Measurements from ENCODE around the gene CCDC8. TPM values are rescaled to one million over a fixed set of nuclear protein-coding genes. Genes with fewer than 3 reads are reported as not detected.
A peak's percentile ranks its signal among the peaks of the same experiment; 100 is the strongest.

The CCDC8 gene
- polyA plus RNA-seq, 2 of the 4 experiments (the other 2 are of a cell fraction): 0.04 to 0.08 TPM

DNA sequence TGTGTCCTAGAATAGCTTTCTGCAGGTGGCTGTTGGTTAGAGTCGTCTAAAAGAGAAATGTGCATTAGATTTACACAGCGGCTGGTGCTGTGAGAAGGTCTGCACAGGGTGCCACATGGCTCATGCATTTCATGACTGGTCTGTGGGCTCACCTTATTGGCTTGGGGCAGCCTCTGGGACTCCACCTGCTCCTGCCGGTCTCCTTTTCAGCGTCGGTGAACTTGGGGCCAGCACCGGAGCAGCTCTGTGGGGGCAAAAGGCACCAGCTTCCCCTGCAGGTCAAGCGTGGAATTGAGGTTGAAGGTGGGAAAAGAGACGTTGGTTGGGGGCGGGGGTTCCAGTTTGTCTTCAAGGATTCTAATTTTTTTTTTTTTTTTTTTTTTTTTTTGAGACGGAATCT lies 18.5 kb upstream of the CCDC8 start:
- no peak overlapping the region for H3K4me2 ChIP-seq
- TF ChIP-seq HOXB5 (CRISPR knock-in tag; IDR thresholded peaks at IDR 0.05) (no peak), RAD21 (conservative IDR thresholded peaks at IDR 0.05 in 1 of 2, IDR thresholded peaks at IDR 0.05 in 1 of 2) (peak in 1 of 2 experiments; percentile 43; a peak in 2 of 5 replicates)

DNA sequence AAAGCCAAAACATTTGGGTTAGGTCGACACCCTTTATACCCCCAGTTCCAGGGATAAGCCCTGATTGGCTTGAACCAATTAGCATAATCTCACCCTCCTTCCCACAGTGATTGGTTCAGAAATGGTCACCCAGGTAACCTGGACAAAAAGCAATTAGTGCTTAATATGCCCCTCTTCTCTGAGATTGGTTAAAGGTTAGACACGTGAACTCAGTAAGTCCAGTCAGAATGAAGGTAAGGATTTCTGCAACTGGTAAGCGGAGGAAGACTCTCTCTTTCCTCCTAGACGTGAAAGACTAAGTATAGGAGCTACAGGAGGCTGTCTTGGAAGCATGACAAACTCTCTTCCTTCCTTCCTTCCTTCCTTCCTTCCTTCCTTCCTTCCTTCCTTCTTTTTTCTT lies 16.6 kb upstream of the CCDC8 start:
- POLR2A ChIA-PET: no interaction called here
- peaks cover 8% of the 10 kb centered on the region for H3K4me1 ChIP-seq
- H3K4me2 ChIP-seq: no peak overlapping the region
- no peak for DNase-seq (ENCODE audit: low read depth in 1 of 2, low spot score in 1 of 2)
- no peak overlapping the region for H3K27ac ChIP-seq
- no peaks in the 10 kb centered on the region for H3K9me3 ChIP-seq
- H3K4me3 ChIP-seq: no peak overlapping the region
- ATAC-seq: no peak
- CTCF ChIA-PET: no interaction called here
- WGBS (ENCODE audit: missing lambda C conversion rate): 75% methylated on average over 4 of the region's 4 CpGs
- FAIRE-seq: no peak
- TF ChIP-seq TP53 (CRISPR knock-in tag; IDR thresholded peaks at IDR 0.05) (no peak), ATOH8 (CRISPR knock-in tag; IDR thresholded peaks at IDR 0.05; ENCODE audit: low read depth) (no peak), TFCP2L1 (CRISPR knock-in tag; IDR thresholded peaks at IDR 0.05) (no peak), HDAC2 (IDR thresholded peaks at IDR 0.05) (no peak), HOXA7 (CRISPR knock-in tag; IDR thresholded peaks at IDR 0.05) (no peak), ZC3H11A (IDR thresholded peaks at IDR 0.05) (no peak), CHD2 (IDR thresholded peaks at IDR 0.05; ENCODE audit: low read length, partially characterized antibody) (no peak), MAFK (IDR thresholded peaks at IDR 0.05; ENCODE audit: partially characterized antibody) (no peak), SMC3 (IDR thresholded peaks at IDR 0.05) (no peak), BHLHE40 (IDR thresholded peaks at IDR 0.05; ENCODE audit: low read depth, low read length) (no peak), BCL3 (IDR thresholded peaks at IDR 0.05) (no peak), PHF8 (IDR thresholded peaks at IDR 0.05; ENCODE audit: borderline replicate concordance, low read depth) (no peak), FOSB (CRISPR knock-in tag; IDR thresholded peaks at IDR 0.05) (no peak), JUNB (IDR thresholded peaks at IDR 0.05) (no peak), ZNF302 (CRISPR knock-in tag; IDR thresholded peaks at IDR 0.05) (no peak), MAZ (IDR thresholded peaks at IDR 0.05; ENCODE audit: borderline replicate concordance, low read depth, low read length) (no peak), MYC (IDR thresholded peaks at IDR 0.05; ENCODE audit: borderline replicate concordance, low read length) (no peak)
- TF ChIP-seq, protein P1, sequence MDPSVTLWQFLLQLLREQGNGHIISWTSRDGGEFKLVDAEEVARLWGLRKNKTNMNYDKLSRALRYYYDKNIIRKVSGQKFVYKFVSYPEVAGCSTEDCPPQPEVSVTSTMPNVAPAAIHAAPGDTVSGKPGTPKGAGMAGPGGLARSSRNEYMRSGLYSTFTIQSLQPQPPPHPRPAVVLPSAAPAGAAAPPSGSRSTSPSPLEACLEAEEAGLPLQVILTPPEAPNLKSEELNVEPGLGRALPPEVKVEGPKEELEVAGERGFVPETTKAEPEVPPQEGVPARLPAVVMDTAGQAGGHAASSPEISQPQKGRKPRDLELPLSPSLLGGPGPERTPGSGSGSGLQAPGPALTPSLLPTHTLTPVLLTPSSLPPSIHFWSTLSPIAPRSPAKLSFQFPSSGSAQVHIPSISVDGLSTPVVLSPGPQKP (IDR thresholded peaks at IDR 0.05; ENCODE audit: low read depth, low read length): no peak
- TF ChIP-seq, protein P2, sequence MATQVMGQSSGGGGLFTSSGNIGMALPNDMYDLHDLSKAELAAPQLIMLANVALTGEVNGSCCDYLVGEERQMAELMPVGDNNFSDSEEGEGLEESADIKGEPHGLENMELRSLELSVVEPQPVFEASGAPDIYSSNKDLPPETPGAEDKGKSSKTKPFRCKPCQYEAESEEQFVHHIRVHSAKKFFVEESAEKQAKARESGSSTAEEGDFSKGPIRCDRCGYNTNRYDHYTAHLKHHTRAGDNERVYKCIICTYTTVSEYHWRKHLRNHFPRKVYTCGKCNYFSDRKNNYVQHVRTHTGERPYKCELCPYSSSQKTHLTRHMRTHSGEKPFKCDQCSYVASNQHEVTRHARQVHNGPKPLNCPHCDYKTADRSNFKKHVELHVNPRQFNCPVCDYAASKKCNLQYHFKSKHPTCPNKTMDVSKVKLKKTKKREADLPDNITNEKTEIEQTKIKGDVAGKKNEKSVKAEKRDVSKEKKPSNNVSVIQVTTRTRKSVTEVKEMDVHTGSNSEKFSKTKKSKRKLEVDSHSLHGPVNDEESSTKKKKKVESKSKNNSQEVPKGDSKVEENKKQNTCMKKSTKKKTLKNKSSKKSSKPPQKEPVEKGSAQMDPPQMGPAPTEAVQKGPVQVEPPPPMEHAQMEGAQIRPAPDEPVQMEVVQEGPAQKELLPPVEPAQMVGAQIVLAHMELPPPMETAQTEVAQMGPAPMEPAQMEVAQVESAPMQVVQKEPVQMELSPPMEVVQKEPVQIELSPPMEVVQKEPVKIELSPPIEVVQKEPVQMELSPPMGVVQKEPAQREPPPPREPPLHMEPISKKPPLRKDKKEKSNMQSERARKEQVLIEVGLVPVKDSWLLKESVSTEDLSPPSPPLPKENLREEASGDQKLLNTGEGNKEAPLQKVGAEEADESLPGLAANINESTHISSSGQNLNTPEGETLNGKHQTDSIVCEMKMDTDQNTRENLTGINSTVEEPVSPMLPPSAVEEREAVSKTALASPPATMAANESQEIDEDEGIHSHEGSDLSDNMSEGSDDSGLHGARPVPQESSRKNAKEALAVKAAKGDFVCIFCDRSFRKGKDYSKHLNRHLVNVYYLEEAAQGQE (IDR thresholded peaks at IDR 0.05): no peak

More for the DNA sequence above, 18.5 kb upstream of the CCDC8 start:
- Histone ChIP-seq H3K9me3 (no peaks in the 10 kb centered on the region), H3K4me1 (no peaks in the 10 kb centered on the region), H3K4me3 (no peak overlapping the region), H3K27ac (no peak overlapping the region)
- FAIRE-seq (no peak), DNase-seq (ENCODE audit: low read depth in 1 of 2, low spot score in 1 of 2) (peak in 1 of 2 experiments; percentile 34), ATAC-seq (peak in 1 of 2 experiments; percentile 53; a peak in 3 of 6 replicates)
- WGBS (ENCODE audit: missing lambda C conversion rate): 69% methylated on average over 10 of the region's 10 CpGs
- POLR2A ChIA-PET: interaction anchor here (0.7 kb wide), 1 partner anchor 663 kb away, joined by 4 read pairs; the partner anchor contains the start of gene SIX5
- CTCF ChIA-PET: interaction anchor here (0.6 to 2.9 kb wide), 14 partner anchors 10 to 799 kb away, joined by 3 to 10 read pairs (median 4); no protein-coding TSS in a partner anchor

Data from A549 (cell line).